ENCODE data around the gene SBF2. TPM values are rescaled to one million over a fixed set of nuclear protein-coding genes. Genes with fewer than 3 reads are reported as not detected.

Gene SBF2
- total RNA-seq, 1 experiment from 2014 or later, result 30.2 TPM

GRCh38 chr11:9868641-9869040 is 425.4 kb downstream of the SBF2 start:
- Histone ChIP-seq H3K14ac (ENCODE audit: insufficient read depth, low read length) (no peak overlapping the region), H2BK5ac (ENCODE audit: insufficient read length, low read length) (no peak overlapping the region), H2BK15ac (ENCODE audit: low read depth, low read length) (no peak overlapping the region), H3K79me2 (ENCODE audit: insufficient read depth, low read length) (no peaks in the 10 kb centered on the region), H3K23ac (ENCODE audit: insufficient read length, low read depth, low read length) (no peak overlapping the region), H2AFZ (ENCODE audit: low read length) (no peak overlapping the region), H3K79me1 (ENCODE audit: insufficient read depth, low read depth, low read length, poor library complexity, severe bottlenecking) (no peaks in the 10 kb centered on the region), H3K23me2 (ENCODE audit: insufficient read length, low read depth, low read length, poor library complexity, severe bottlenecking) (no peaks in the 10 kb centered on the region), H3K18ac (ENCODE audit: insufficient read length, low read depth, low read length) (no peak overlapping the region), H2BK20ac (ENCODE audit: low read depth, low read length, poor library complexity, severe bottlenecking) (no peak overlapping the region), H3K4me1 (ENCODE audit: insufficient read depth, low read length) (no peaks in the 10 kb centered on the region), H3K27me3 (ENCODE audit: insufficient read depth, low read length) (no peaks in the 10 kb centered on the region), H2AK5ac (ENCODE audit: insufficient read length, low read length) (no peak overlapping the region), H3K56ac (ENCODE audit: insufficient read length, low read depth, low read length) (no peak overlapping the region), H4K91ac (ENCODE audit: insufficient read length, low read depth, low read length) (no peak overlapping the region), H3K4ac (ENCODE audit: low read depth, low read length) (no peak overlapping the region), H3K9ac (ENCODE audit: extremely low read depth, insufficient read length, low read length) (no peak overlapping the region), H3T11ph (ENCODE audit: low read length) (no peak overlapping the region), H3K27ac (ENCODE audit: insufficient read length, low read depth, low read length) (no peak overlapping the region), H2BK120ac (ENCODE audit: low read depth, low read length, poor library complexity, severe bottlenecking) (no peak overlapping the region), H4K20me1 (ENCODE audit: control insufficient read depth, insufficient read depth, insufficient read length) (no peaks in the 10 kb centered on the region), H3K9me3 (ENCODE audit: control insufficient read depth, low read depth, low read length) (peaks cover 7% of the 10 kb centered on the region), H3K4me2 (ENCODE audit: insufficient read depth, insufficient read length, low read length) (no peak overlapping the region), H4K8ac (replicated peaks; ENCODE audit: insufficient read length, low read depth, low read length) (no peak overlapping the region), H2BK12ac (ENCODE audit: insufficient read length, low read depth, low read length) (no peak overlapping the region), H4K5ac (ENCODE audit: insufficient read length, low read depth, low read length) (no peak overlapping the region)
- WGBS (ENCODE audit: extremely low coverage, insufficient read length, low lambda C conversion rate), result no CpG with 5 or more reads among the region's 3 CpGs
- H3K27ac Mint-ChIP-seq, result no peak overlapping the region; a peak in 1 of 7 replicates
- H3K9me3 Mint-ChIP-seq, result peaks cover 22 to 29% of the 10 kb centered on the region in 2 experiments
- H3K4me1 Mint-ChIP-seq, result peaks cover 2 to 6% of the 10 kb centered on the region in 2 experiments; a peak in 3 of 4 replicates
- H3K36me3 Mint-ChIP-seq (ENCODE audit: insufficient read depth in 1 of 3, low read depth in 3 of 3), result peaks cover 26 to 34% (median 32%) of the 10 kb centered on the region in 3 experiments
- no peak overlapping the region for H3K4me3 Mint-ChIP-seq
- DNase-seq, result no peak
- H3K27me3 Mint-ChIP-seq (ENCODE audit: low read depth), result no peaks in the 10 kb centered on the region
- TF ChIP-seq CTCF (conservative IDR thresholded peaks at IDR 0.05), result no peak

Data from H9 (cell line).